Ovary (tissue), 3 donors: ENCODE results near the gene WNT7A.

Experiments
- EP300 ChIP-seq: sonication (generic); formaldehyde crosslinking; IDR thresholded peaks from one replicate; pipeline ENCODE4 v1.6.1; 2017; ENCODE audit warnings: antibody characterized with exemption
- TF ChIP-seq, protein P1 (sequence below), 3 donors: fragments of 450-650 bp in 2 of 3; fragments of 200-600 bp in 1 of 3; IDR thresholded peaks; one replicate each; pipeline versions ENCODE4 v1.5.1 to v1.8.0; 2016 to 2022; ENCODE audit warnings: antibody characterized with exemption in 3 of 3, mild to moderate bottlenecking in 1 of 3
- donor health status: DM: no; HTN: no; CAD: no.

GRCh38 chr3:13790376-13791197, 89.3 kb downstream of the WNT7A start:
- TF ChIP-seq, protein P1, sequence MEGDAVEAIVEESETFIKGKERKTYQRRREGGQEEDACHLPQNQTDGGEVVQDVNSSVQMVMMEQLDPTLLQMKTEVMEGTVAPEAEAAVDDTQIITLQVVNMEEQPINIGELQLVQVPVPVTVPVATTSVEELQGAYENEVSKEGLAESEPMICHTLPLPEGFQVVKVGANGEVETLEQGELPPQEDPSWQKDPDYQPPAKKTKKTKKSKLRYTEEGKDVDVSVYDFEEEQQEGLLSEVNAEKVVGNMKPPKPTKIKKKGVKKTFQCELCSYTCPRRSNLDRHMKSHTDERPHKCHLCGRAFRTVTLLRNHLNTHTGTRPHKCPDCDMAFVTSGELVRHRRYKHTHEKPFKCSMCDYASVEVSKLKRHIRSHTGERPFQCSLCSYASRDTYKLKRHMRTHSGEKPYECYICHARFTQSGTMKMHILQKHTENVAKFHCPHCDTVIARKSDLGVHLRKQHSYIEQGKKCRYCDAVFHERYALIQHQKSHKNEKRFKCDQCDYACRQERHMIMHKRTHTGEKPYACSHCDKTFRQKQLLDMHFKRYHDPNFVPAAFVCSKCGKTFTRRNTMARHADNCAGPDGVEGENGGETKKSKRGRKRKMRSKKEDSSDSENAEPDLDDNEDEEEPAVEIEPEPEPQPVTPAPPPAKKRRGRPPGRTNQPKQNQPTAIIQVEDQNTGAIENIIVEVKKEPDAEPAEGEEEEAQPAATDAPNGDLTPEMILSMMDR (IDR thresholded peaks at IDR 0.05): no peak
- TF ChIP-seq EP300: no peak
